Measurements from ENCODE around the gene KIF21B.

DNA sequence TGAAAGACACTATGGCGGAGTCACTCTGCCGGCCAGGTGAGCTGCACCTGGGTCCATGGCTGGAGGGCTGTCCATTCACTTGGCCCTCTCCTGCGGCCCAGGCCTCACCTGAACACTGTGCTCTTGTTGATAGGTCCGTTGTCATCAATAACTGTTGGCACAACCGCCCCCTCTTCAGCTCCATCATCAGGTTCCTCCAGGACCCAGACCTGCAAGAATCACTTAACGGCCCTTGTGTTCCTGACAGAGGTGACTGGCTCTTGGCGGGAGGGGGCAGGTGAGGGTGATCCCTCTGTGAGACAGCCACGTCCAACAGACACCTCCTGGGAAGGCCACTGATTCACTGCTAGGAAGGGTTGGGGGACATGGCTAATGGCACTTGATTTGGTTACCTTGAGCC, 73.9 kb downstream of the KIF21B start:
- TF ChIP-seq, protein P1, sequence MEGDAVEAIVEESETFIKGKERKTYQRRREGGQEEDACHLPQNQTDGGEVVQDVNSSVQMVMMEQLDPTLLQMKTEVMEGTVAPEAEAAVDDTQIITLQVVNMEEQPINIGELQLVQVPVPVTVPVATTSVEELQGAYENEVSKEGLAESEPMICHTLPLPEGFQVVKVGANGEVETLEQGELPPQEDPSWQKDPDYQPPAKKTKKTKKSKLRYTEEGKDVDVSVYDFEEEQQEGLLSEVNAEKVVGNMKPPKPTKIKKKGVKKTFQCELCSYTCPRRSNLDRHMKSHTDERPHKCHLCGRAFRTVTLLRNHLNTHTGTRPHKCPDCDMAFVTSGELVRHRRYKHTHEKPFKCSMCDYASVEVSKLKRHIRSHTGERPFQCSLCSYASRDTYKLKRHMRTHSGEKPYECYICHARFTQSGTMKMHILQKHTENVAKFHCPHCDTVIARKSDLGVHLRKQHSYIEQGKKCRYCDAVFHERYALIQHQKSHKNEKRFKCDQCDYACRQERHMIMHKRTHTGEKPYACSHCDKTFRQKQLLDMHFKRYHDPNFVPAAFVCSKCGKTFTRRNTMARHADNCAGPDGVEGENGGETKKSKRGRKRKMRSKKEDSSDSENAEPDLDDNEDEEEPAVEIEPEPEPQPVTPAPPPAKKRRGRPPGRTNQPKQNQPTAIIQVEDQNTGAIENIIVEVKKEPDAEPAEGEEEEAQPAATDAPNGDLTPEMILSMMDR (IDR thresholded peaks at IDR 0.05): no peak
- TF ChIP-seq EP300 (IDR thresholded peaks at IDR 0.05) (no peak), POLR2AphosphoS5 (IDR thresholded peaks at IDR 0.05) (no peak)
